Activated CD4-positive, alpha-beta T cell treated with anti-CD3 and anti-CD28 coated beads, Interleukin-2, amount 50 U/mL, for 4 hours (primary cell): Measurements from ENCODE around the gene TIMM44.

ENCODE experiments used
- DNase-seq, 2 experiments: peaks; one replicate each; pipeline ENCODE4 v3.0.0-alpha.2; 2020

TIMM44 gene, protein sequence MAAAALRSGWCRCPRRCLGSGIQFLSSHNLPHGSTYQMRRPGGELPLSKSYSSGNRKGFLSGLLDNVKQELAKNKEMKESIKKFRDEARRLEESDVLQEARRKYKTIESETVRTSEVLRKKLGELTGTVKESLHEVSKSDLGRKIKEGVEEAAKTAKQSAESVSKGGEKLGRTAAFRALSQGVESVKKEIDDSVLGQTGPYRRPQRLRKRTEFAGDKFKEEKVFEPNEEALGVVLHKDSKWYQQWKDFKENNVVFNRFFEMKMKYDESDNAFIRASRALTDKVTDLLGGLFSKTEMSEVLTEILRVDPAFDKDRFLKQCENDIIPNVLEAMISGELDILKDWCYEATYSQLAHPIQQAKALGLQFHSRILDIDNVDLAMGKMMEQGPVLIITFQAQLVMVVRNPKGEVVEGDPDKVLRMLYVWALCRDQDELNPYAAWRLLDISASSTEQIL

DNA sequence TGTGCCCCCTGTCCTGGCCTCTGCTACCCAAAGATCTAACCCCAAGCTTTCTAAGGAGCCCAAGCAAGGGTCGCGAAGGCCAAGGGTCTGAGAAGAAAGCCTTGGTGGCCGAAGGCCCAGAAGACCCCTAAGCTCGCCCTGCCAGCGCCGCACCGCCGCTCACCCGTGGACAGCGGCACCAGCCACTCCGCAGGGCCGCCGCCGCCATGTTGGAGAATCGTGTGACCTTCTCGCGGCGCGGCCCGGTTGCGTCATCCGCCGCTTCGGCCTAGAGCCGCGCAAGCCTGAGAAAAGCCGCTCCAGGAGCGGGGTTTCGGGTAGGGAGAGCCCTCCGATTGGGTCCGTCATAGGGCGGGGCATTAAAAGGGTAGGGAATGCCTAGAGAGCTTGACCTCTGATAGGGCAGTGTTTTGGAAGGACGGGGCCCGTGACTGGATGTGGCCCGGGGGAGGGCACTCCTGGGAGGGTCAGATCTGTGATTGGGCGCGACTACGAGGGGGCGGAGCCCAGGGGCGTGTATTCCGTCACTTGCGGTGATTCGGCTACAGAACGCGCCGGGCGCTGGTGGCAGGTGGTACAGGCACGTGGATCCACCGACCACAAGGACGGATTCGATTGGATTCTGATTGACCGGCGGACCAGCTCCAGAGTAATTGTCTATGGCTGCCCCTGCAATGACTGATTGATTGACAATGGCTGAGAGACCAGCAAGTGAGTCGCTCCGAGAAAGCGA is at the start of gene TIMM44:
Gene TIMM44, minus strand, starts transcription at position 223 of the 733 bp plus-strand sequence. Its CDS starts 15 bp downstream, at position 208.
- DNase-seq = peak; percentile 98

DNA sequence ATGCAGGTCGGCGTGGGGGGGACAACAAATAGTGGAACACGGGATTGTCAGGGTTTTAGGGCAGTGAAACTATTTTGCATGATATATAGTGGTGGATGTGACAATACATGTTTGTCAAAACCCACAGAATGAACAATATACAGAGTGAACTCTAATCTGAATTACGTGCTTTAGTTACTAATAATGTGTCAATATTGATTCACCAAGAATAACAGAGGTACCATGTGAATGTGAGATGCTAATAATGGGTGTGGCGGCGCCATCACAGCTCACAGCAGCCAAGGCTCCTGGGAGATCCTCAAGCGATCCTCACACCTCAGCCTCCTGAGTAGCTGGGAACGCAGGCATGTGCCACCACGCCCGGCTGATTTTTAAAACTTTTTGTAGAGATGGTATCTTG is 49.1 kb upstream of the TIMM44 start:
- DNase-seq = no peak

DNA sequence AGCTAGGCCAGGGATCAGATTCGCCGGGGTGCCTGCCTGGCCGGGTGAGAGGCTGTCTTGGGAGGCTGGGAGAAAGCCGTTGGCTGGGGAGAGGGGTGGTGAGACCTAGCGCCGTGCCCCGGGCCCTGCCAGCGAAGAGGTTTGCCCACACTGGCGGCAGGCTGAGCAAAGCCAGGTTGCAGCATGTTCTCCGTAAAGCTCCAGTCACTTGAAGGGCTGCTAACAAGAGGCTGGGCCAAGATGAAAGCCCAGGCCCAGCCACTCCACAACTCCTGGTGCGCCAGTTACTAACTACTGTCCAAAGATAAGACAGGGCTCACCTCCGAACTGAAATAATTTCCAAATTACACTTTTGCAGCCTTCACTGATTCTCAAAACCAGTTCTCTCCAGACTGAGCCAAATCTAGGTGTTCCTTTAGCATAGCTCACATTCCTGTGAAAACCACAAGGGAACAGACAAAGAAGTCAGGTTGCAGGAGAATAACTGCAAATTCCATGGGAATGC is 45.7 kb upstream of the TIMM44 start:
- no peak for DNase-seq

DNA sequence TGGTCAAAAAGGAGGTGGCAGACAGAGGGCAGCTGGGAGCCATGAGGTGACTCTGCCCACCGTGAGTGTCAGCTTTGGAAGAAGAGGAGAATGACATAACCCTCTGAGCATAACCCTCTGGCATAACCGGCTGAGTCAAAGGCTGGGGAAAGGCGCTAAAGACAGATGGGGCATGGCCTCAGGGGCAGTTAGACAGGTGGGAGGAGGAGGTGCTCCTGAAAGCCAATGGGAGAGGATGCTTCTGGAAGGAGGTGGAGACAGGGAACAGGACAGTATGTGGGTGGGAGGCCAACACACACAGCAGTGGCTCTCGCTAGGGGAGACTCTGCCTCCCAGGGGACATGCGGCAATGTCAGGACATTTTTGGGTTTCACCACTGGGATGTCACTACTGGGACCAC is 44.8 kb upstream of the TIMM44 start:
- DNase-seq = no peak

DNA sequence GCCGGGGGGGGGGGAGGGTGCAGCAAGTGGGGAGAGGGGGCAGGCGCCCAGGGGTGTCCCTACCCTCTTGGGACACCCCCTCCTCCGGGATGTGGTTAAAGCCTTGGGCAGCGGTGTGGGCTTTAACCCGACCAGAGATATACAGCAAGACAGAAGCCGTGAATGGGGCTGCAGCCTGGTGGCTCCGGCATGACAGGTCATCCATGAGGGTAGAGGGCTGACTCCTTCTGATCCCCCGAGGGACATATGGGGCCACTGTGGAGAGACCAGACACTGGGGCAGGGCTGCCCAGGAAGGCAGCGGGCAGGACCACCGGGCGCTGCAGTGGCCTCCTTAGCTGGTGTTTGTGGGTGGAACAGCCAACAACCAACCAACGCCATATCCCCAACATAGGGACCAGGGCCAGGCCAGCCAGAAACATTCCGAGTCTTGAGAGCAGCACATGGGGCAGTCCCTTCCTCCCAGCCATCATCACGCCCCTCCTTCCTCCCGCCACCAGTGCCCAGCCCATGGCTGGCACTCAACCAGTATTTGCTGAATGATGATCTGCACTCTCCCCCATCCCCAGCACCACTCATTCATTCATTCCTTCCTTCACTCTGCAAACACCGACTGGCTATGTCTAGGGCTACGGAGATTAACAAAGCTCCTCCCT is 43.8 kb upstream of the TIMM44 start:
- no peak for DNase-seq

DNA sequence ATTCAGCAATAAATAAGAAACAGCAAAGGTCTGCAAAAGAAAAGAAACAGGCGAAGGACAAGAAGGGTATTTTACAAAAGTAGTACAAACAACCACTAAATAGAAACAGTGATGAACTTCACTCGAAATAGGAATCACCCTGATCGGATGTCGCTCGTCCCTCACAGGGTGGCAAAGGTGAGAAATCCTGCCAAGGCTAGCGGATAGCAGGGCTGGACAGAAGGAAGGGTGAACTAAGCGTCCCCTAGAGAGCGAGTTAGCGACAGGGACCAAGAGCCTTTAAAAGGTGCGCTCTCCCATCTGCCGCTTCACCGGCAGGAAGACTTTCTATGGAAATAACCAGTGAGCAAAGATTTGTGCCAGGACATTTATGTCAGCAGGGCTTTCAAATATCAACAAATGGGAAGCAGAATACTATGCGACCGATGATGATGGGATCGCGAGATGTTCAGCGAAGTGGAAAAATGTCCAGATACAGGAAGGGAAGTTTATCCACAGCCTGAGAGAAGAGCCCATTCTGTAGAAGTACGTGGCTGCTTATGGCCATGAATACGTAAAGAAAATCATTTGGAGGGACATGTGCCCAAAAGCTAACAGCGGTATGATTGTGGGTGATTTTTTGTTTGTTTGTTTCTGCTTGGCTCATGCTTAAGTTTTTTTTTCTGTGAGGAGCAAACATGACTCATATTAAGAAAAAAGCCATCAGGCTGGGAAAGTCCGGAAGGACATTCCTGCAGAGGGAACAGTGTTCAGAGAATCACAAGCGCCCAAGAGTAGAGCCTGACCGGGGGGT is 43.1 kb upstream of the TIMM44 start:
- DNase-seq = no peak

DNA sequence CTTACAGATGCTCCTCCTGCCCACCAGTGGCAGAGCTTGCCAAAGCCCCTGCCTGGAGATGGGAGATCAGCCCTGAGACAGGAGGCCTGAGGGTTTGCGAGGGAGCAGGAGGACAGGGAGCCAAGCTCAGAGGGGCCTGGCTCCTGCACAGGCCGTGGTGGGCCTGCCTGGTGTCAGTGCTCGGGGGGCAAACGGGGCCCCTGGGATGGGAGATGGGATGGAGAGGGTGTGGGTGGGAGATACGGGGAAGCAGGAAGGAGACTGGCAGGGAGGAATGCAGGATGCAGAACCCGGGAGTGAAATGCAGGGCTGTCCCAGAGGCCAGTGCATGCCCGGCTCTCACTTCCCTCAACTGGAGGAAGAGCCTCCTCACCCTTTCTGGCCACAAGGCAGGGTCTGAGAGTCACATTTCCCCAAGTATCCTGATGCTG is 42.0 kb upstream of the TIMM44 start:
- no peak for DNase-seq

DNA sequence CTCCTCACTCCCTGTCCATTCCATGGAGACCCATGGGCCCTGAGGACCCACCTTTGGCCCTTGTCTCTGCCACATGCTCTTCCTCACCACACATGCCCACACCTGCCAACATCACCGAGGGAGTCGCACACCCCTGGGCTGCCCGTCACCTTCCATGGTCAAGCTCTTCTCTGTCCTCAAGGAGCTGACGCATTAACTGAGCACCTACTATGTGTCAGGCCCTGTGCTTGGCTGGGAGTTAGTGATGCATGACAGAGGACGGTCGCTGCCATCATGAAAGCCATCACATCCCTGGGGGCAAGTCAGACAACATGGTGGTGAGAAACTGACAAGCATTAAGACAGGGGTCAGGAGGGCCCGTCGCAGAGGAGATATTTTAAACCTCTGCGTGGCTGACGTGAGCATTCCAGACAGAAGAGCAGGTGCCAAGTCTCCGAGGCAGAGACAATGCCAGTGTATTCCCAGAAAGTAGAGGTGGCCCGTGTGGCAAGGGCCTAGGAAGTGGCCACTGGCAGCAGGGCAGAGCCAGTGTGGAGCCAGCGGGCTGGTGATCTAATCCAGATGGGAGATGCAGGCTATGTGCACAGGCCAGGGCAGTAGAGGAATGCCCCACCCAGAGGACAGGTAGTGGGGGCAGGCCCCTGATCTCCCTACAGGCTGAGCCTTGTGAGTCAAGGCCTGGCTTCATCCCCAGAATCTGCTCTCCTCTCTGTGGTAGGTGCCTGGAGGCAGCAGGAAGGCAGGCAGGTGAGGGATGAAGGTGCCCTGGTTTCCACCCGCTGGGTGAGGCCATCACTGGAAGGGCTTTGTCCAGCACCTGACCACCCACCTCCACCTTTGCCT is 40.8 kb upstream of the TIMM44 start:
- DNase-seq = no peak

DNA sequence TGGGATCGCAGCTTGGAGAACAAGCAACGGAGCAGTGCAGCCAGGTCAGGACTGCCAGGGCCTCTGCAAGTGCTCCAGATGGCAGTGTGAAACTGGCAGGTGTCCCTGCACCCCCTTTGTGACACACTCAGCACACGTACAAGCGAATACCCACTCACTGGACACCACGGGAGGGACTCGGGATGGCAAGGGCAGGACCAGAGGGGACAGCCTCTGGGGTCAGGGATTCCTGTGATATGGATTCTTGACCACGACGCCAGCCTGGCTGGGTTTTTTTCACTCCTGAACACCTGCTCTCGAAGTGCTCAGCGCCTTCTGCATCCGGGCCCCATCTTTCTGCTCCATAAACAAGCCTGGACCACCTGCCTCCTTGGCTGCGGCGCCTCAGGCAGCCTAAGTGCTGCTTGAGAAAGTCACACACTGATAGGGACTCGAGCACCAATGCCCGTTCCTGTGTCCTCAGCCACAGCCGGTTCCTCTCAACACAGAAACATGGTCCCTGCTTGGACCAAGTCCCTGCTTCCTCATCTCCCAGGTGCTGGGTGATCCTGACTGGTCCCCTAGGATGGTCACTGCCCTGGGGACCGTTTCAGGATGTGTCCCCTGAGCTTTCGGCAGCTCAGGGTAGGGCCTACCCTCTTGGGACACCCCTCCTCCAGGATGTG is 40.0 kb upstream of the TIMM44 start:
- DNase-seq = no peak

DNA sequence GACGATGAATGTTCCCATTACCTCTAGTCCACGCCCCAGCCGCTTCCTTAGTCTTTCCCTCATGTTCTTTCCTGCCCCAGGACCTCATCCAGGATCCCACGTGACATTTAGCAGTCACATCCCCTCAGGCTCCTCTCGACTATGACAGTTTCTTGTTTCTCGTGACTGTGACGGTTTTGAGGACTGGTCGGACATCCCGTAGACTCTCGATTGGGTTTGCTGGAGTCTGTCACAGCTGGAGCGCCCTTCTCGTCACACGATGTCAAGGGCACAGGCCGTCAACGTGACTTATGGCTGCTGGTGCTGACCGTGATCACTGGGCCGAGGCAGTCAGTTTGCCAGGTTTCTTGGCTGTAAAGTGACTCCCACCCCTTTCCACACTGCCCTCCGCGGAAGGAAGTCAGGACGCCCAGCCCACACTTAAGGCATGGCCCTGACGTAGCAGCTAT is 39.2 kb upstream of the TIMM44 start:
- no peak for DNase-seq

DNA sequence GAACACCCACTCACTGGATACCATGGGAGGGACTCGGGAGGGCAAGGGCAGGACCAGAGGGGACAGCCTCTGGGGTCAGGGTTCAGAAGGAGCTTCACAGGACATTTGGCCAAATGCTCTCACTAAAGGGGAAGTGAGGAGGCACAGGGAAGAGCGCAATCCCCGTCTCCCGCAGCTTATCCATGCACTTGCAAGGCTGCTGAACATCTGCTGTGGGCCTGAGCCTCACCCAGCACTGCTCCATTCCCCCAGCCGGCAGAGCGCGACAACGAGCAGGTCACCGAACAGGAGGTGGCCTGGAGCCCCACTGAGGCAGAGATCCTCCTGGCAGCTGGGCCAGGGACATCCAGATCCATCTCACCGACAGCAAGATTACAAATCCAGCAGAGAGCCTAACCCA is 38.6 kb upstream of the TIMM44 start:
- no peak for DNase-seq

DNA sequence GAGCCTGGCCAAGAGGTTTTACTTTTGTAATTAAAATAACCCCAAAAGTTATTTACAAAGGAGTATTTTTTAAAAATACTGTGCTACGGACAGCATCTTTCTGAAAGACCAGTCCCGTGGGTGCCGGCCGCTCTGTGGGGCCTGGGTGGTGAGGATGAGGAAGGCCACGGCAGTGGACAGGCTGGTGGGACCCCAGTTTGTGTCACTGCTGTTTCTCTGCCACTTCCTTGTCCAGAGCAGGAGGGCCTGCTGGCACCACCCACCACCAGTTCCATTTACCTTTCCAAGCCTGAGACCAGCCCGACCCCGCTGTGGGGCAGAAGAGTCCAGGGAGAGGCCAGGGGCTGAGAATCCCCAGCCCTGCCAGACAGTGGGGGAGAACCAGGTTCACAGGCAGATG is 38.2 kb upstream of the TIMM44 start:
- no peak for DNase-seq

DNA sequence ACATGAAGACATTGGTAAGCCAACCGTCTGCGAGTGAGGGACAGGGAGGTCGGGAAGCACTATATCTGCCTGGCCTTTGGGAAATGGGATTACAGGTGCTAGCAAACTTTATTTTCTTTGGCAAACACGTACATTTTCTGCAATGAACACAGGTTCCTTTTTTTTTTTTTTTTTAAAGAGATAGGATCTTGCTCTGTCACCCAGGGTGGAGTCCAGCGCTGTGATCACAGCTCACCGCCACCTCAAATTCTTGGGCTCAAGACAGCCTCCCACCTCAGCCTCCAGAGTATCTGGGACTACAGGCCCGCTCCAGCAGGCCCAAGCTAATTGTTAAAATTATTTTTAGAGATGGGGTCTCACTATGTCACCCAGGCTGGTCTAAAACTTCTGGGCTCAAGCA is 37.7 kb upstream of the TIMM44 start:
- DNase-seq = no peak

DNA sequence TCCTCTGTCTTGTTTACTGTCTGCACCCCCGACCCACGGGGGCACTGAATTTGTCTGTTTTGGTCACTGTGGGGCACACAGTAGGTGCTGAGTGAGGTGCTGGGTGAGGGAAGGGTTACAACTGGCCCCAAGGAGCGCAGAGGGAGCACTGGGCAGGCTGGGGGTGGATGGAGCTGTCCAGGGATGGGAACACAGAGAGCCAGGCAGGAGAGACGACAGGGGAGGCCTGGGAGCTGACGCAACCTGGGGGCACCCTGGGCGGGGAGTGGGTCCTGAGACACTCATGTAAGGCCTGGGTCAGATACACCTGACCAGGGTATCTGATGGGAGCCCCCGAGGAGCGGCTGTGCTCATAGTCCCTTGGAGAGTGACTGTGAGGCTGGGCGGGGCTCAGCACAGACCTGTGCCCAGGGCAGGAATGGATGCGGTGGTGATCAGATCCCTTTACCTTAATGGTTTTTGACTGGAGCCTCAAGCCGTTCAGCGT is 37.2 kb upstream of the TIMM44 start:
- DNase-seq = no peak

DNA sequence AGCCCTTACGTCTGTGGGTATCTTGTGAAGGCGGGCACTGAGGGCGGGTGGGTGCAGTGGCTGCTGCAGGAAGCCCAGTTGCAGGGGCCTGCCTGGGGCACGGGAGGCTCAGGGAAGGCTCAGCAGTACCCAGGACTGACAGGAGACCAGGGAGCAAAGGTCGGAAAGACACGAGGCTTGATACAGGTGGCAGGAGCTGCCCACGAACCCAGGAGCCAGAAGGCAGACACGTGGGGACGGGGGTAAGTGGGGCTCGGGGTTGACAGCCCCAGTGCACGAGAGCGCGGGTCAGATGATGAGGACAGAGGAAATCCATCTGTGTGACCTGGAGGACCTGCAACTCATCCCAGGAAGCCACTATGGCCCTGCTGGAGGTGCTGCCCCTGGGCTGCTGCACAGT is 36.7 kb upstream of the TIMM44 start:
- DNase-seq = no peak

DNA sequence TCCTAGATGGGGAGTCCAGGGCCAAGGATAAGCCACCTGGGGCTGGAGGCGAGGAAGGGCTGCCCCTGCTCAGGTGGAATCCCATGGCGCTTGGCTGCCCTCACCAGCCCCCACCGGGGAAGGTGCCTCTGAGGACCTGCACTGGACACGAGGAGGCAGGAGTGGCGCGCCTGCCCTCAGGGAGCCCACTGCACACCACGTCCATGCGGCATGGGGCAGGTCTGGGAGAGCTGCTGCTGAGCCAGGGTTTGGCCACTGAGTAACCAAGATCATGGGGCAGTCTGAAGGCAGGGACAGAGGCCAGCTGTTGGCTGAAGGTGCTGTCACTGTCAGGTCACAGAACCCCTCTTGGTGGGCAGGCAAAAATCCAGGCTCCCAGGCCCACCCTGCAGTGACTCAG is 36.1 kb upstream of the TIMM44 start:
- DNase-seq = no peak

DNA sequence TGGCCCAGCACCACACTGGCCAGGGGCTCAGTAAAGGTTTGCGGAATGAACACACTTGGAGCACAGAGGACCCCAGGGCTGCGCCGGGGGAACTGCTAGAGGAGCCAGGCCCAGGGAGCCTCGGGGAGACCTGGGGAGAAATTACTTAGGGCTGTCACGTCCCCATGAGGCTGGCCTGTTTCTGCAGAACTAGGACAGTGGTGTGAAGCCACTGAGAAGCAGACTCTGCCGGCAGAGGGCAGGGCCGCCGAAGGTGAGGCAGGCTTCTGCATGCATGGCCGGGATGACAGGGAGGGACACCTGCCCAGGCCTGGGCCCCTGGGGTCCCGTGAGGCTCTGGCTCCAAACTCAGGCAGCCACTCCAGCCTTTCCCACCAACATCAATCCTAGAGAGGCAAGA is 35.5 kb upstream of the TIMM44 start:
- no peak for DNase-seq

DNA sequence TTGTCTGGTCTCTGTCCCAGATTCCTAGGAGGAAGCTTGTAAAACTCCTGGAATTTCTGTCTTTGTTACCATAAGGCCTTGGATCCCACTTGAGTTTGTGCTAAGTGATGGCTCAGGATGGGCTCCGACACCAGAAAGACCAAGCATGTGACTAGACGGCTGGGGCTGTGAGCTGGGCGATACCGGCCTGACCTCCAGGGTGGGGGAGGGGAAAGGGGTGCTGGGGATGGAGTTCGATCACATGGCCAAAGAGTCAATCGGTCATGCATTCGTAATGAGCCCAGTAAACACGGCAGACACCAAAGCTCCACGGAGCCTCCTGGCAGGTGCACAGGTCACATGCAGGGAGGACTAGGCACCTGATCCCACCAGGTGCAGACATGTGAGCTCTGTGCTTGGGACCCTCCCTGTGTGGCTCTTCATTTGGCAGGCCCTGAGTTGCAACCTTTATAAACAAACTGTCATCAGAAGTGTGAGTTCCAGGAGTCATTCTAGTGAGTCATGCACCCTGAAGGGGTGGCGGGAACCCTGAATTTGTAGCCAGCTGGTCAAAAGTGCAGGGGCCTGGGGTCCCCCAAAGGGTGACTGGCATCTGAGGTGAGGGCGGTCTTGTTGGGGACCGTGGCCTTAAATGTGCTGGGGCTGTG is 34.8 kb upstream of the TIMM44 start:
- no peak for DNase-seq

DNA sequence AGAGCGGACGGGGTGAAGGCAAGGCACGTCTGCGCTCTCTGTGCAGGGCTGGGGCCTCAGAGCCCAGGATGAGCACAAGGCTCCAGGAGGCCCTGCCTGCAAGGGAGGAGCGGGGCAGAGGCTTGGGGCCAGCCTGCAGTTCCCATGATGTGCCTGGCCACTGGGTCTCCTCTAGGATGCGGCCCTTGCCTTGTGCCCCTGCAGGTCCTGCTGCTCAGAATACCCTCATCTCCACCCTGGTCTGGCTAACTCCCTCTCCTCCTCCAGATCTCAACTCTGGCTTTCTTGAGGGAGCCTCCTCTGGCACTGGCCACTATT is 34.2 kb upstream of the TIMM44 start:
- DNase-seq = no peak

DNA sequence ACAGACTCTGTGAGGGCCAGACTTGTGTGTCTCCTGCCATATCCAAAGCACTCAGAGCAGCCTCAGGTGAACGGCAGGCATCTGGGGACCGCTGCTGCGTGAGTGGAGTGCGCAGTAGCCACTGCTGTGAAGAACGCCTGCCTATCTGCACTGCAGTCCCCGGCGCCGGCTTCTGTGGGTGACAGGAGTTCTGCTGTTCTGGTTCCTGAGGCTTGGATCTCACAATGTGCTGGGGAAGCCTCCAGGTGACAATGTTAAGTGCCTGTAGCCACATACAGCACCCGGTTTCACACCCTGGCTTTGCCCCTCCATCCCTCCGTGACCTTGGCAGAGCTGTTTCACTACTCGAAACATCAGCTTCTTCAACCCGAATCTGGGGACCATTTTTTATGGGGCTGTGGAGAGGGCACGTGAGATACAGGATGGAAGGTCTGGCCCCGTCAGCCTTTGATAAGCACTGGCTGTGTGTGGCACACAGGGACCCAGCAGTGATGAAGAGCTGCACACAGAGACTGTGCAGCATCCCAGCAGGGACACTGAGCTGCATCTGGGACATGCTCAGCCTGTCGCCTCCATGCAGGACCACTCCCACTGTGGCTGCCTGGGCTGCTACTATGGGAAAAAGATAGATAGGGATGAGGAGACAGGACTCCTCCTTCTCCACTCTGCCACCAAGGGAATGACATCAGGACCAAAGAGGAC is 33.7 kb upstream of the TIMM44 start:
- no peak for DNase-seq
